ENCODE results near the gene SERPINE3. TPM values are rescaled to one million over a fixed set of nuclear protein-coding genes. Genes with fewer than 3 reads are reported as not detected.

Gene SERPINE3
- total RNA-seq = not detected in 2 replicates

GRCh38 chr13:51339354-51339753 lies at the start of gene SERPINE3:
TSS of gene SERPINE3 (plus strand) at chr13:51339691. CDS start at chr13:51341092, 1,401 bp downstream.

Other genes starting within 250 kb of the SERPINE3 start
- gene C13orf42, start 228.4 kb upstream of the SERPINE3 start, total RNA-seq = not detected in 2 replicates
- 15.5 and 18.4 TPM in 2 replicates for gene FAM124A, start 117.3 kb upstream of the SERPINE3 start, total RNA-seq
- 19.4 and 20.3 TPM in 2 replicates for gene INTS6, start 113.3 kb downstream of the SERPINE3 start, total RNA-seq
- 1.1 and 2.0 TPM in 2 replicates for gene WDFY2, start 244.8 kb downstream of the SERPINE3 start, total RNA-seq